Measurements from ENCODE around the gene PPP5C.
A peak's percentile ranks its signal among the peaks of the same experiment; 100 is the strongest.

Gene PPP5C

GRCh38 chr19:46299004-46299509, 47.8 kb upstream of the PPP5C start:
- Histone ChIP-seq H3K4me1 (ENCODE audit: insufficient read depth, low read length, poor library complexity, severe bottlenecking) (peaks cover 8% of the 10 kb centered on the region), H3K4me2 (ENCODE audit: low read depth, low read length, poor library complexity, severe bottlenecking) (peak overlapping the region; percentile 51), H3K79me2 (ENCODE audit: insufficient read depth, low read length) (no peaks in the 10 kb centered on the region), H3K4me3 (ENCODE audit: low read length, poor library complexity, severe bottlenecking) (peak overlapping the region; percentile 2), H3K9me2 (replicated peaks; ENCODE audit: low read depth, low read length) (no peaks in the 10 kb centered on the region), H2AFZ (ENCODE audit: low read length) (peak overlapping the region; percentile 56; the same call in 1 of the 2 replicates), H3F3A (ENCODE audit: low read depth) (no peaks in the 10 kb centered on the region), H3K36me3 (ENCODE audit: insufficient read depth, low read length) (no peaks in the 10 kb centered on the region), H3K9me3 (ENCODE audit: insufficient read depth, low read depth, low read length) (no peaks in the 10 kb centered on the region), H3K27me3 (ENCODE audit: insufficient read depth, low read length, poor library complexity, severe bottlenecking) (no peaks in the 10 kb centered on the region), H4K20me1 (ENCODE audit: insufficient read depth, low read length, poor library complexity, severe bottlenecking) (no peaks in the 10 kb centered on the region), H3K9ac (ENCODE audit: low read depth, low read length, poor library complexity, severe bottlenecking) (no peak overlapping the region)
- TF ChIP-seq, protein P1, sequence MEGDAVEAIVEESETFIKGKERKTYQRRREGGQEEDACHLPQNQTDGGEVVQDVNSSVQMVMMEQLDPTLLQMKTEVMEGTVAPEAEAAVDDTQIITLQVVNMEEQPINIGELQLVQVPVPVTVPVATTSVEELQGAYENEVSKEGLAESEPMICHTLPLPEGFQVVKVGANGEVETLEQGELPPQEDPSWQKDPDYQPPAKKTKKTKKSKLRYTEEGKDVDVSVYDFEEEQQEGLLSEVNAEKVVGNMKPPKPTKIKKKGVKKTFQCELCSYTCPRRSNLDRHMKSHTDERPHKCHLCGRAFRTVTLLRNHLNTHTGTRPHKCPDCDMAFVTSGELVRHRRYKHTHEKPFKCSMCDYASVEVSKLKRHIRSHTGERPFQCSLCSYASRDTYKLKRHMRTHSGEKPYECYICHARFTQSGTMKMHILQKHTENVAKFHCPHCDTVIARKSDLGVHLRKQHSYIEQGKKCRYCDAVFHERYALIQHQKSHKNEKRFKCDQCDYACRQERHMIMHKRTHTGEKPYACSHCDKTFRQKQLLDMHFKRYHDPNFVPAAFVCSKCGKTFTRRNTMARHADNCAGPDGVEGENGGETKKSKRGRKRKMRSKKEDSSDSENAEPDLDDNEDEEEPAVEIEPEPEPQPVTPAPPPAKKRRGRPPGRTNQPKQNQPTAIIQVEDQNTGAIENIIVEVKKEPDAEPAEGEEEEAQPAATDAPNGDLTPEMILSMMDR (conservative IDR thresholded peaks at IDR 0.05; ENCODE audit: low read length), result no peak
- no peak for TF ChIP-seq EZH2phosphoT487 (IDR thresholded peaks at IDR 0.05; ENCODE audit: borderline replicate concordance)

DNA sequence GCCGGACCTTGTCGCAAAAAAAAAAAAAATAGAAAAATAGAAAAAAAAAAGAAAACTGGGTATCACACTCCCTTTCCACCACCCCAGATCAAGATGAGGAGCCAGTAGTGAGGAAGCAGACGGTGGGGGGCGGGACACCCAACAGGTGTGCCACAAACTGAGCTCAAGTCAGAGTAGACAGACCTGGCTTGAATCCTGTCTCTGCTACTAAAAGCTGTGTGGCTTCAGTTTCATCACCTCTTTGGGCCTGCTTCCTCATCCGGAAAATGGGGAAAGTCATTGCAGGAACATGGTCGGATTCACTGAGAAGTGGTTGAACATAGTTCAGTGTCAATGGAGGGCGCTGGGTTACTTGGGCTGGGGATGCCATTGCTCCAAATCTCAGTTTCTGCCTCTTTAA, 47.2 kb upstream of the PPP5C start:
- Histone ChIP-seq H3K9ac (ENCODE audit: low read depth, low read length, poor library complexity, severe bottlenecking) (no peak overlapping the region), H3K9me3 (ENCODE audit: insufficient read depth, low read depth, low read length) (no peaks in the 10 kb centered on the region), H2AFZ (ENCODE audit: low read length) (no peak overlapping the region), H3K36me3 (ENCODE audit: insufficient read depth, low read length) (no peaks in the 10 kb centered on the region), H3K4me2 (ENCODE audit: low read depth, low read length, poor library complexity, severe bottlenecking) (no peak overlapping the region), H3K4me3 (ENCODE audit: low read length, poor library complexity, severe bottlenecking) (no peak overlapping the region), H3K27me3 (ENCODE audit: insufficient read depth, low read length, poor library complexity, severe bottlenecking) (no peaks in the 10 kb centered on the region), H3K4me1 (ENCODE audit: insufficient read depth, low read length, poor library complexity, severe bottlenecking) (peaks cover 8% of the 10 kb centered on the region), H3K79me2 (ENCODE audit: insufficient read depth, low read length) (no peaks in the 10 kb centered on the region), H4K20me1 (ENCODE audit: insufficient read depth, low read length, poor library complexity, severe bottlenecking) (no peaks in the 10 kb centered on the region), H3F3A (ENCODE audit: low read depth) (no peaks in the 10 kb centered on the region), H3K9me2 (replicated peaks; ENCODE audit: low read depth, low read length) (no peaks in the 10 kb centered on the region)
- TF ChIP-seq, protein P1 (conservative IDR thresholded peaks at IDR 0.05; ENCODE audit: low read length), result no peak
- no peak for TF ChIP-seq EZH2phosphoT487 (IDR thresholded peaks at IDR 0.05; ENCODE audit: borderline replicate concordance)

DNA sequence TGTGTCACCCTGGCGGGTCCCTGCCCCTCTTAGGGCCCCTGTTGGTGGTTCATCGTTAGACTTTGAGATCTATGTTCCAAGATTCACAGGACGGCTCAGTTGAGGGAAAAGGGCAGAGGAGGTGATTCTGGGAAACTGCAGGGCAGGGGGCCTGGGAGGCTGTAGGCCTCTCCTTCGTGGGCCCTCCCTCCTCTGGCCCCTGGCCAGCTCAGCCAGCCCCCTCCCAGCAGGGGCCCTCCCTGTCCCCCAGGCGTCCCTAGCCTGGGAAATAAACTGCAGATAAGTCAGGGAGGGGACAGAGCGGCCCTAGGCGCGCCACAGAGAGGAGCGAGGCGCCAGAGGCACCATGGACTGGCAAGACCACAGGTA, 43.6 kb upstream of the PPP5C start:
- no peaks in the 10 kb centered on the region for H3F3A ChIP-seq (ENCODE audit: low read depth)
- H3K36me3 ChIP-seq (ENCODE audit: insufficient read depth, low read length), result no peaks in the 10 kb centered on the region
- no peak overlapping the region for H3K4me3 ChIP-seq (ENCODE audit: low read length, poor library complexity, severe bottlenecking)
- H4K20me1 ChIP-seq (ENCODE audit: insufficient read depth, low read length, poor library complexity, severe bottlenecking), result no peaks in the 10 kb centered on the region
- no peak overlapping the region for H2AFZ ChIP-seq (ENCODE audit: low read length)
- no peaks in the 10 kb centered on the region for H3K79me2 ChIP-seq (ENCODE audit: insufficient read depth, low read length)
- TF ChIP-seq, protein P1 (conservative IDR thresholded peaks at IDR 0.05; ENCODE audit: low read length), result no peak
- TF ChIP-seq EZH2phosphoT487 (IDR thresholded peaks at IDR 0.05; ENCODE audit: borderline replicate concordance), result no peak
- H3K4me2 ChIP-seq (ENCODE audit: low read depth, low read length, poor library complexity, severe bottlenecking), result no peak overlapping the region
- H3K4me1 ChIP-seq (ENCODE audit: insufficient read depth, low read length, poor library complexity, severe bottlenecking), result peaks cover 7% of the 10 kb centered on the region
- H3K9me2 ChIP-seq (replicated peaks; ENCODE audit: low read depth, low read length), result no peaks in the 10 kb centered on the region
- no peaks in the 10 kb centered on the region for H3K9me3 ChIP-seq (ENCODE audit: insufficient read depth, low read depth, low read length)
- H3K9ac ChIP-seq (ENCODE audit: low read depth, low read length, poor library complexity, severe bottlenecking), result no peak overlapping the region
- H3K27me3 ChIP-seq (ENCODE audit: insufficient read depth, low read length, poor library complexity, severe bottlenecking), result no peaks in the 10 kb centered on the region
